PC-3 (cell line): ENCODE results near the gene ABLIM1.

Source experiments
- EZH2 ChIP-seq: fragments of 300-600 bp; sonication (generic); IDR thresholded peaks from one replicate; pipeline ENCODE4 v1.6.1; 2017; ENCODE audit warnings: antibody characterized with exemption, mild to moderate bottlenecking, low read length; ENCODE audit not compliant: unreplicated experiment
- TF ChIP-seq, protein P1 (sequence below): fragments of 300-600 bp; sonication (generic); conservative IDR thresholded peaks from 2 replicates; pipeline ENCODE4 v1.5.1; 2017; ENCODE audit warnings: antibody characterized with exemption, low read depth, mild to moderate bottlenecking, low read length

DNA sequence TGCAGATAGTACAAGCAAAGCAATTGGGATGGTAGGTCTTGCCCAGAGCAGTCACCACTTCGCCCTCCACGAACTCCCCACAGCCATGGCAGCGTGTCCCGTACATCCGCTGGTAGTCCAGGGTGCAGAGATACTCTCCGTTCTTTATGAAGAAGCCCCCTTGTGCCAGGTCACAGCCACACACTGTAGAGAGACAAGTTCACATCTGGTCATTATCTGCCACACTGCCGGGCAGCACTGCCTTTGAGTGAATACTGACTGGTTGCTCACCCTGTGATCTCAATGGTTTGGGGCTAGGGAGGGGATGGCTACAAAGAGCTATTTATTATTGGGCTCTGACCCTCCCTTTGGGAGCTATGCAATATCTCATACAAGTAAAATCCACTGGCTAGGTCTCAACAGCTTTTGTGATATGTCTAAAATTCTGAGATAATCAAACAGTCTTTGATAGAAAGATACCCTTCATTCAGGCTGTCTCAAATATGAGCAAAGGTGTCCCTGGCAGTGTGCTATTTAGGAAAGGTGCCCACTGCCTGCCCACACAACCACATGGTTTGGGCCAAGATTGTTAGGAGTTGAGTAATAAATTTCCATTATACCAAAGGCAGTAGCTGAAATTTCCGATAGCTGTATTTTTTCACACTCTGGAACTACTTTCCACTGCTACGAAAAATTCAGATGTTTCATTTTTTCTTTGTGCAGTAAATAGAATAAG, 82.5 kb downstream of the ABLIM1 start:
- no peak for TF ChIP-seq EZH2
- TF ChIP-seq, protein P1, sequence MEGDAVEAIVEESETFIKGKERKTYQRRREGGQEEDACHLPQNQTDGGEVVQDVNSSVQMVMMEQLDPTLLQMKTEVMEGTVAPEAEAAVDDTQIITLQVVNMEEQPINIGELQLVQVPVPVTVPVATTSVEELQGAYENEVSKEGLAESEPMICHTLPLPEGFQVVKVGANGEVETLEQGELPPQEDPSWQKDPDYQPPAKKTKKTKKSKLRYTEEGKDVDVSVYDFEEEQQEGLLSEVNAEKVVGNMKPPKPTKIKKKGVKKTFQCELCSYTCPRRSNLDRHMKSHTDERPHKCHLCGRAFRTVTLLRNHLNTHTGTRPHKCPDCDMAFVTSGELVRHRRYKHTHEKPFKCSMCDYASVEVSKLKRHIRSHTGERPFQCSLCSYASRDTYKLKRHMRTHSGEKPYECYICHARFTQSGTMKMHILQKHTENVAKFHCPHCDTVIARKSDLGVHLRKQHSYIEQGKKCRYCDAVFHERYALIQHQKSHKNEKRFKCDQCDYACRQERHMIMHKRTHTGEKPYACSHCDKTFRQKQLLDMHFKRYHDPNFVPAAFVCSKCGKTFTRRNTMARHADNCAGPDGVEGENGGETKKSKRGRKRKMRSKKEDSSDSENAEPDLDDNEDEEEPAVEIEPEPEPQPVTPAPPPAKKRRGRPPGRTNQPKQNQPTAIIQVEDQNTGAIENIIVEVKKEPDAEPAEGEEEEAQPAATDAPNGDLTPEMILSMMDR: no peak
